Globus pallidus (tissue), 1 donor: ENCODE measurements around the gene KCTD8.
A peak's percentile ranks its signal among the peaks of the same experiment; 100 is the strongest.

ENCODE experiments used
- DNase-seq: peaks from one replicate; pipeline ENCODE4 v3.0.0-alpha.2; 2015; ENCODE audit warnings: low spot score

Gene KCTD8

GRCh38 chr4:44448521-44449461, at the start of gene KCTD8:
KCTD8 (minus strand) TSS chr4:44448809.
- DNase-seq = peak; percentile 97

DNA sequence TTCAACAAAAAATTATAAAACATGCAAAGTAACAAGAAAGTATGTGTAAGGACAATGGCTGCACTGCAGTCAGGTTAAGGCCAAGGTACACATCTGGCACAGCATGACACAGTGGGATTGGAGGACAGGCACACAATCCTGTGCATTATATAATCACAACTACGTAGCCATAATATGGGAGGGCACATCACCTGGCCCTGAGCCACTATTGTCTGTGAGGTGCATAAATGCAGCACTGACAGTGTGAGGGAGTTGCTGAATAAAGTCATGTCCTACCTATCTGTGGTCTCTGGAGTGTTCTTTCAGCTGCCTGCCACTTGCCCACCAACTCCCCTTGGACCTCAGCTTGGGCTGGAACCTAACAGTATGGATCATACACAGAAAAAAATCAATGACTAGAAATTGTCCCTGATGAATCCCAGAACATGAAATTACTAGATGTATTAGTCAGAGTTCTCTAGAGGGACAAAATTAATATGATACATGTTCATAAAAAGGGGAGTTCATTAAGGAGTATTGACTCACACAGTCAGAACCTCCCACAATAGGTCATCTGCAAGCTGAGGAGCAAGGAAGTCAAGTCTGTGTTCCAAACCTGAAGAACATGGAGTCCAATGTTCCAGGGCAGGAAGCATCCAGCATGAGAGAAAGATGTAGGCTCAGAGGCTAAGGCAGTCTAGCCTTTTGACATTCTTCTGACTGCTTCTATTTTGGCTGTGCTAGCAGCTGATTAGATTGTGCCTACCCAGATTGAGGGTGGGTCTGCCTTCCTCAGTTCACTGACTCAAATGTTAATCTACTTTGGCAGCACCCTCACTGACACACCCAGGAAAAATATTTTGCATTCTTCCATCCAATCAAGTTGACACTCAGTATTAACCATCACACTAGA, 46.4 kb upstream of the KCTD8 start:
- DNase-seq = no peak

DNA sequence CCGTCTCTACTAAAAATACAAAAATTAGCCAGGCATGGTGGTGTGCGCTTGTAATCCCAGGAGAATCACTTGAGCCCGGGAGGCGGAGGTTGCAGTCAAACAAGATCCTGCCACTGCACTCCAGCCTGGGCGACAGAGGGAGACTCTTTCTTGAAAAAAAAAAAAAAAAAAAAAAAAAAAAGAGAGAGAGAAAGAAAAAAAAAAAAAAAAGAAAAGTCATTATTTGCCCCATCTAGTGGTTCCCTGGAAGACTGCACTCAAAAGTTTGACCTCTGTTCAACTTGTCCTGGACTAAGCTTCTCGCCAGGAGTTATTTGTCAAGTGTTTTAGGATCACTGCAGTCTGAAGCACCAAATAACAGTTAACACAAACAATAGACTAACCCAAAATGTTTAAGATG, 45.3 kb upstream of the KCTD8 start:
- peak; percentile 15 for DNase-seq

GRCh38 chr4:44487341-44487740, 38.7 kb upstream of the KCTD8 start:
- DNase-seq = no peak

DNA sequence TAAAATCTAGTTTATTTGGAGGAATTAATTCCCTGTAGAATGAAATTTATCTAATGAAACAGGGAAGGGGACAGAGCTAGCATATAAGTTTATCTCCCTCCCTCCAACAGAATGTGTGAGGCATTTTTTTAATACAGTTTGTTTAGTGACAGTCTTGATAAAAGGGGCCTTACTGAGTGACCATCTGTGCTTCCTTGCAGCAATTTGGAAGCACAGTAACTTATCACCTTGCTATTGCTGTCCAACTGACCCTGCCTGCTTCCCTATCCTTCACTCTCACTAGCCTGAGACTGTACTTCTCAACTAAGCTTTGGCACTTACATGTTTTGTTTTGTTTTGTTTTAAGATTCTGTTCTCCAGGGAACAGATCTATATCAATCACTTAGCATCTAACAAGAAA, 31.1 kb upstream of the KCTD8 start:
- no peak for DNase-seq

GRCh38 chr4:44462259-44462658, 13.7 kb upstream of the KCTD8 start:
- no peak for DNase-seq

- DNase-seq = peak; percentile 68
These were observed 775 bp downstream of the KCTD8 start for GRCh38 chr4:44447563-44448504.

GRCh38 chr4:44446801-44447562, 1.6 kb downstream of the KCTD8 start:
- no peak for DNase-seq

DNA sequence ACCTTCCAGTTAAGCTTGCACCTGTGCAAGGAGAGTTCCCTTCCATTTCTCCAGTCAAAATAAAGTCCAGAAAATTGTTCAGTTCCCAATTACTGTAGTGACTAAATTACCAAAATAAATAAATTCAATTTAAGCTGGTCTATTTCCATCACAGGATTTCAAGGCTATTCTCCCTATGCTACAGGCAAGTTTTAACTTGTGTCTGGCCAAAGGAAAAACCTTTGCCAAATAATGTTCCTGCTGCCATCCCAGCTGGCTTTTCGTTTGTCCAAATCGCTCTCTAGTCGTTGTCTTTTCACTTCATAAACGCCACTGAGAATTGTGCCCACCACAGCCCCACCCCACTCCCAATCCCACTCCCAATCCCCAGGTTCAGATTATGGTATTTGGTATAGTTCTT, 2.4 kb downstream of the KCTD8 start:
- no peak for DNase-seq

DNA sequence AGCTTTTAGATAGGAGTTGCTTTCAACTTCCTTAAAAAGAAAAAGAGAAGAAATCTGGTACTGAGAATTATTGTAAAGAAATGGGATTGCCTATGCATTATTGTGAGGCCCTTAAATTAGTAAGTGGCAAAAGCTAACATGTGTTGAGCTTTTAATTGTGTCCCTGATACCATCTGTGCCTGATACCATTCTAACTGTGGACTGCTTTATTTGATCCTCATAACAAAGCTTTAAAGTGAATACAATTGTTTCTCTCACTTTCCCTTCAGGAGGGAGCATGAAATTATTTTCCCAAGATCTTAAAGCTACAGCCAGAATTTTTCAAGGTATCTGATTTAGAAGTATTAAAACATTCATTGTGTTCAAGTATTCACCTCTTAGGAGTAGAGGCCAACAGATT, 9.9 kb downstream of the KCTD8 start:
- no peak for DNase-seq

DNA sequence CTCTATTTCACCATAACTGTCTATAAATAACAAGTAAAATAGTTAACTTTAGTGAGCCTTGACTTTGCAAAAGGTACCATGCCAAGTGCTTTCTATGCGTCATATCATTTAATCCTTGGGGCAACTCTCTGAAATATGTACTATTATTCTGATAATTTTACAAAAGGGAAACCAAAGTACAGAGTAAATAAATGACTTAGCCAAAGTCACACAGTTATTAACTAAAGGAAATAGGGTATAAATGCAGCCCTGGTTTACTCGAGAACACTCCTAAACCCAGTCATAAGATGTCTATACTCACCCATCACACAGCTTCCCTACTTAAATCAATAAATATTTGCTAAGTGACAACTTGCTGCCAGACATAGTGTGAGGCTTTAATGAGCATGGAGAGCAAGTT, 14.4 kb downstream of the KCTD8 start:
- DNase-seq = no peak

DNA sequence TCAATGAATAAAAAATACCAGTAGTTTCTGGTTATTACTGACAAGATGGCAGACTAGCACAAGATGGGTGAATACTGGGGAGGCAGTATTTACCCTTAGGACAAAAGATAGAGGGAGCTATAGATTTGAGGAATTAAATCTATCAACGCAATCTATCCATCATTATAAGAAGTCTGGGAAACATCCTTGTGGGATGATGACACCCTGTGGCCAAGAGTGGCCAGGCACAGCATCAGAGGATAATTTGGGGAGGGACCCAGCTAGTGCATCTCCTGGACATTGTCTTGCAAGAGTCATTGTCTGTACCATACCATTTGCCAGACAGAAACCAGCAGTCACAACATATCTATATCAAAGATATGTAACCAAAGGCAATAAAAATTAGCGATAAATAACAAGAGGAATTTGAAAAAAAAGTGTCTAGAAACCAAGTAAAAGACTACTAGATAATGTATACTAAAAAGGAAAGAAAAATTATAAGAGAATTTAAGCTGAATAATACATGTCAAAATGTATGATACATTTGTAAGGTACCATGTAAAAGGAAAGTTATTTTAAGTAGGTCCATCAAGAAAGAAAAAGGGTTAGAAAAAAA, 22.9 kb downstream of the KCTD8 start:
- DNase-seq = peak; percentile 63

DNA sequence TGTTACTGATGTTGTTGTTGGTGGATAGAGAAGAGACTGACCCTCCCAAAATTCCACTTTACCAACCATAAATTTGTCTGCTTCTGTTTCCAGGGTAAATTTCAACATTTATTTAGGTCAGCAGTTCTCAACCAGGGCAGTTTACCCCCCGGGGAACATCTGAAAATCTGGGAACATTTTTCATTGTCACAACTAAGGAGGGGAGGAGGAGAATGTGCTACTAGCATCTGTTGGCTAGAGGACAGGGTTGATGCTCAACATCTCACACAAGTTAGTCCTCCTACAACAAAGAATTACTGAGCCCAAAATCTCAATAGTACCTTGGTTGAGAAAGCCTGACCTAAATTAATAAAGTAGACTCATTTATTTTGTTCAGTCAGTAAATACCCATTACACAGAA, 25.7 kb downstream of the KCTD8 start:
- no peak for DNase-seq

DNA sequence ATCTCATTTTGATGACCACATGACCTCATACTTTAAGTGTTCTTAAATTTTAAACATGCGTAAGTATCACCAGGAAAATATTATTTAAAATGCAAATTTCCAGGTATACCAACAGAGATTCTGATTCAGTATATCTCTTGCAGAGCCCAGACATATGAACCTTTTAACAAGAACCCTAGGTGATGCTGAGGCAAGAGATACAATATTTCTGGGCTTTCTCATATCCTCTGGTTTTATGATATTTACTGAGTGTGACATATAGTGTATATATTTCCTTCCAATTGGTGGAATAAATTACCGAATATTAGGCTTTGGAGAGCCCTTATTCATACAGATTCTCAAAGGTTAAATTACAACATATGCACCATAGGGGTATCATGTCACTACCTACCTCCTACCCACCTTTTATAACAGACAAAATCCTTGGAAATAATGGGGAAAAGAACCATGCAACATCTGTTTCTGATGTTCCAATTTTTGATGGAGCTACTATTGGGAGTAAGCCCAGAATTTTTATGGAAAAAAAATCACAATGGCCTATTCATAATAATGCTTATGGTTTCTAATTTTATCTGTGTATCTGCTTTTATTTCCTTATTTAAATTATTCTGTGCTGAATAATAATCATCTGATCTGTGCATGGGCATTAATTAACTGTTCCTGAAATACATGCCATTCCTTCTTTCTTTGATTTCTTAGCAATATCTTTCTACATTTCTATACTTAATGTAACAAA, 27.1 kb downstream of the KCTD8 start:
- no peak for DNase-seq

DNA sequence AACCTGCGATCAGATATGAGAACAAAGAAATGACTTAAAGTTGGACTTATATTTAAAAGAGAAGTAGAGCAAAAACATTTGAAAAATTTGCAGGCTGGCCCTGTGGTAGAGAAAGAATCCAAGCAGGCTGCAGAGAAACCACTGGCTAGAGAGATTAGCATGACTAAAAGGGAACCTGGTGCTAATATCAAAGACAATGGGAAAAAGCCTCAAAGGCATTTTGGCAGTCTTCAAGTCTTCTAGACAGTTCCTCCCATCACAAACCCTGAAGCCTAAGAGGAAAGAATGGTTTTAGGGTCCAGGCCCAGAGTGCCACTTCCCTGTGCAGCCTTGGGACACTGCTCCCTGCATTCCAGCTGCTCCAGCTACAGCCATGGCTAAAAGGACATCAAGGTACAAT, 33.4 kb downstream of the KCTD8 start:
- DNase-seq = no peak

DNA sequence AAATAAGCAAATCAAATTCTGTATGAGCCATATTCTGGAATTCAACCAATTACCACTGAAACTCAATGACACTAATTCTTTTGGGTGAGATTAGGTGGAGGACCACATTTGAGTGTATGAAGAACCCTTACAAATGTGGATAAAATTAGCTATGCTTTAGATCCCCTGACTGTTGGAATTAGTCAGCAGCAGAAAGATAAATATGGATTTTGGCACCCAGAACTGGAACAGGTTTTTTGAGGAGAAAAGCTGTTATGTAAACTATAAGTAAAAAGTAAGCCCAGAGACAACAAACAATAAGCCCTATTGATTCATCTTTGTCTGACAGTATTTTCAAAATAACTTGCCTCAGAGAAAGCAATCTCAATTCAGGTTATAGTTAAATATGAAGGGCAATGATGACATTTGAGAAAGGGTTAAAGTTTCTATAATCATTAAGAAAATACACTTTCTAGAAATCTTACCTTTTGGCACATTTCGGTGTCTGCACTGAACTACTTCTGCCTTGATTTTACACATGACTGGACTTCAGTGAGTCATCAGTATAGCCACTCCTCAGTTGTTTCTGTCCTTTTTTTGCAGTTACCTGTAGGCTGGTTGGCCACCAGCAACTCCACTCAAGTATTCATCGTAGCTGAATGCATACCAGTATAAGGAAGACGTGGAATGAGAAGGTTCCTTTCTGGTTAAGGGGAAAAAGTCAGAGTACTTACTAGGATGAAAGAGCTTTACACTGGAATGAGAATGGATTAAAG, 80.0 kb downstream of the KCTD8 start:
- no peak for DNase-seq

GRCh38 chr4:44354172-44354571, 94.4 kb downstream of the KCTD8 start:
- DNase-seq = no peak

DNA sequence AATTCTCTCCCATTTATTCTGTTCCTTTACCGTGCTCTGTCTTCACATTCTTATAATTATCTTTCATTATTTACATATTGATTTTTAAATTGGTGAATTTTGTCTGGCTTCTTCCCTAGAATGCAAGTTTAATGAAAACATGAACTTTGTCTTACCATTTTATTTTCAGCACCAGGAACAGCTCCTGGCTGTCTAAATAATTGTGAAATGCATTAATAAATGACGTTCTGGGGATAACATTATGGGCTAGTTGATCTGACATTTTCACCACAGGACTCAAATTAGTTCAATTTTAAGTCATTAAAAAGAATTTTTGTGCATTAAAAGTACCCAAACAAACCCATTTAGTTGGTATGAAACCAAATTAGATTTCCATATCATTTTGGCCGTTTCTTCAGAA, 97.5 kb downstream of the KCTD8 start:
- DNase-seq = no peak

GRCh38 chr4:44342800-44343199, 105.8 kb downstream of the KCTD8 start:
- DNase-seq = no peak
